Stomach (tissue), 4 donors: Measurements from ENCODE around the gene SLIT1.

Experiments used
- CTCF ChIP-seq, 7 experiments: fragments of 450-650 bp in 4 of 7; fragments of 200-600 bp in 3 of 7; sonication (generic) in 3 of 7; IDR thresholded peaks; one replicate each; pipeline ENCODE4 v1.5.1; 2016 to 2019; ENCODE audit warnings: antibody characterized with exemption in 7 of 7, control low read depth in 2 of 7, mild to moderate bottlenecking in 1 of 7
- EP300 ChIP-seq: sonication (generic); formaldehyde crosslinking; IDR thresholded peaks from one replicate; pipeline ENCODE4 v1.6.1; 2017; ENCODE audit warnings: antibody characterized with exemption

GRCh38 chr10:96984541-96985131 lies 201.1 kb downstream of the SLIT1 start:
- TF ChIP-seq EP300, result no peak
- no peak for TF ChIP-seq CTCF (IDR thresholded peaks at IDR 0.05)
